Loucy (cell line): ENCODE data around the gene TENT4B.

Source experiments
- H2AFZ ChIP-seq: fragments of 200-600 bp; sonication (generic); 2 replicates; pipeline ENCODE4 v1.6.0; 2016; ENCODE audit warnings: antibody characterized with exemption, mild to moderate bottlenecking, low read length, moderate library complexity
- H3F3A ChIP-seq: fragments of 200-600 bp; 2 replicates; pipeline ENCODE4 v1.6.0; 2016; ENCODE audit warnings: antibody characterized with exemption, low read depth, mild to moderate bottlenecking
- H3K27me3 ChIP-seq: fragments of 200-600 bp; sonication (generic); 2 replicates; pipeline ENCODE4 v1.6.1; 2014; ENCODE audit warnings: low read length, mild to moderate bottlenecking; ENCODE audit not compliant: insufficient read depth, poor library complexity, severe bottlenecking
- H3K36me3 ChIP-seq: fragments of 200-600 bp; sonication (generic); 2 replicates; pipeline ENCODE4 v1.6.1; 2016; ENCODE audit warnings: low read length; ENCODE audit not compliant: insufficient read depth
- H3K4me1 ChIP-seq: fragments of 200-600 bp; sonication (generic); 2 replicates; pipeline ENCODE4 v1.5.1; 2014; ENCODE audit warnings: low read length, mild to moderate bottlenecking; ENCODE audit not compliant: insufficient read depth, poor library complexity, severe bottlenecking
- H3K4me2 ChIP-seq: fragments of 200-600 bp; sonication (generic); 2 replicates; pipeline ENCODE4 v1.6.0; 2014; ENCODE audit warnings: antibody characterized with exemption, low read length, low read depth, mild to moderate bottlenecking; ENCODE audit not compliant: poor library complexity, severe bottlenecking
- H3K4me3 ChIP-seq: fragments of 200-600 bp; sonication (generic); 2 replicates; pipeline ENCODE4 v1.5.1; 2014; ENCODE audit warnings: low read length, mild to moderate bottlenecking, mixed read lengths; ENCODE audit not compliant: poor library complexity, severe bottlenecking
- H3K79me2 ChIP-seq: fragments of 200-600 bp; sonication (generic); 2 replicates; pipeline ENCODE4 v1.6.1; 2014; ENCODE audit warnings: low read length; ENCODE audit not compliant: insufficient read depth
- H3K9ac ChIP-seq: fragments of 200-600 bp; sonication (generic); 2 replicates; pipeline ENCODE4 v1.6.0; 2014; ENCODE audit warnings: mild to moderate bottlenecking, low read depth, low read length, moderate library complexity; ENCODE audit not compliant: poor library complexity, severe bottlenecking
- H3K9me2 ChIP-seq: fragments of 200-600 bp; sonication (generic); replicated peaks from 2 replicates; pipeline ENCODE4 v1.6.1; 2016; ENCODE audit warnings: low read depth, low read length, mixed read lengths
- H3K9me3 ChIP-seq: fragments of 200-600 bp; sonication (generic); 2 replicates; pipeline ENCODE4 v1.6.1; 2014; ENCODE audit warnings: mild to moderate bottlenecking, antibody characterized with exemption, low read length, low read depth; ENCODE audit not compliant: insufficient read depth
- H4K20me1 ChIP-seq: fragments of 200-600 bp; sonication (generic); 2 replicates; pipeline ENCODE4 v1.6.0; 2014; ENCODE audit warnings: antibody characterized with exemption, low read length, mild to moderate bottlenecking; ENCODE audit not compliant: insufficient read depth, poor library complexity, severe bottlenecking
- CTCF ChIP-seq: fragments of 200-600 bp; sonication (generic); conservative IDR thresholded peaks from 2 replicates; pipeline ENCODE4 v1.5.1; 2014; ENCODE audit warnings: mild to moderate bottlenecking, antibody characterized with exemption, low read length
- EZH2phosphoT487 ChIP-seq: fragments of 200-600 bp; IDR thresholded peaks from 2 replicates; pipeline ENCODE4 v1.6.1; 2018; ENCODE audit warnings: antibody characterized with exemption, mild to moderate bottlenecking, moderate library complexity, borderline replicate concordance

The TENT4B gene

GRCh38 chr16:50259334-50260205 is 106.5 kb downstream of the TENT4B start:
- Histone ChIP-seq H3K9ac (no peak overlapping the region), H2AFZ (no peak overlapping the region), H3K4me2 (no peak overlapping the region), H3K9me2 (no peaks in the 10 kb centered on the region), H3K27me3 (no peaks in the 10 kb centered on the region), H3K4me1 (peaks cover 11% of the 10 kb centered on the region), H3K4me3 (no peak overlapping the region), H3K79me2 (no peaks in the 10 kb centered on the region), H3F3A (no peaks in the 10 kb centered on the region; the same call in 1 of the 2 replicates), H4K20me1 (no peaks in the 10 kb centered on the region), H3K36me3 (no peaks in the 10 kb centered on the region), H3K9me3 (no peaks in the 10 kb centered on the region)
- no peak for TF ChIP-seq CTCF
- TF ChIP-seq EZH2phosphoT487 = no peak

DNA sequence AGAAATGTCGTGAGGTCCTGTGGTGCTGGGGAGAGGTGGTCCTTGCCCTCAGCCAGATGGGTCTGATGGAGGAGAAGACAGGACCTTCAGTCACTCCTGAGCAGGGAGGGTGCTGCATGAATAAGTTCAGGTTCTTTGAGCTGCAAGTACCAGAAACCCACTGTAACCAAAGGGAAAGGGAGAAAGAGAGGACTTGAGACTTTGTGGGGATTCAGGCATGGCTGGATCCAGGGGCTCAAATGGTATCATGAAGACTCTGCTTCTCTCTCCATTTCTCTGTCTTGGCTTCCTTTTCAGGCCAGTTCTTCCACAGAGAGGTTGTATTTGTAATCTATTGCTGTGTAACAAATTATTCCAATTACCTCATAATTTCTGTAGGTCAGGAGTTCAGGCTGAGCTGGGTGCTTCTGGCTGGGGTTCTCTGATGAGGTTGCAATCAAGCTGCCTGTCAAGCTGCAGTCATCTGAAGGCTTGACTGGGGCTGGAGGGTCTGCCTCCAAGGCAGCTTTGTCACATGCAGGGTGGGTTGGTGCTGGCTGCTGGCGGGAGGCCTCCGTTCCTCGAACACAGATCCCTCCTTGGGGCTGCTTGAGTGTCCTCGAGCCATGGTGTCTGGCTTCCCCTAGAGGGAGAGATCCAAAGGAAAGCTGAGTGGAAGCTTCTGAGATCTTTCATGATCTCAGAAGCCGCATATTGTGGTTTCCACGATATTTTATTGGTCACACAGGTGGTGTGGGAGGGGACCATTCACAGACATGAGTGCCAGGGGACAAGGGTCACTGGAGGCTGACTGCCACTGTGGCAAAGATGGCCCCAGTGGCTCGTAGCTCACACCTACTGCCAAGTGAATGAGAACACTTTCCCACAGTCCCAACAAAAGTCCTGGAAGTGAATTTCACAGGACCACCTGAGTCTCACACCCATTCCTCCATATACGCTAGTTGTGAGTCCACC is 107.4 kb downstream of the TENT4B start:
- no peak overlapping the region for H2AFZ ChIP-seq
- no peak overlapping the region for H3K4me3 ChIP-seq
- no peaks in the 10 kb centered on the region for H3K79me2 ChIP-seq
- H3K4me2 ChIP-seq = no peak overlapping the region
- H3F3A ChIP-seq = no peaks in the 10 kb centered on the region; the same call in 1 of the 2 replicates
- H3K27me3 ChIP-seq = no peaks in the 10 kb centered on the region
- no peak overlapping the region for H3K9ac ChIP-seq
- TF ChIP-seq EZH2phosphoT487 = no peak
- TF ChIP-seq CTCF = no peak
- H3K36me3 ChIP-seq = no peaks in the 10 kb centered on the region
- no peaks in the 10 kb centered on the region for H4K20me1 ChIP-seq
- H3K9me3 ChIP-seq = no peaks in the 10 kb centered on the region
- H3K4me1 ChIP-seq = peaks cover 19% of the 10 kb centered on the region
- H3K9me2 ChIP-seq = no peaks in the 10 kb centered on the region

DNA sequence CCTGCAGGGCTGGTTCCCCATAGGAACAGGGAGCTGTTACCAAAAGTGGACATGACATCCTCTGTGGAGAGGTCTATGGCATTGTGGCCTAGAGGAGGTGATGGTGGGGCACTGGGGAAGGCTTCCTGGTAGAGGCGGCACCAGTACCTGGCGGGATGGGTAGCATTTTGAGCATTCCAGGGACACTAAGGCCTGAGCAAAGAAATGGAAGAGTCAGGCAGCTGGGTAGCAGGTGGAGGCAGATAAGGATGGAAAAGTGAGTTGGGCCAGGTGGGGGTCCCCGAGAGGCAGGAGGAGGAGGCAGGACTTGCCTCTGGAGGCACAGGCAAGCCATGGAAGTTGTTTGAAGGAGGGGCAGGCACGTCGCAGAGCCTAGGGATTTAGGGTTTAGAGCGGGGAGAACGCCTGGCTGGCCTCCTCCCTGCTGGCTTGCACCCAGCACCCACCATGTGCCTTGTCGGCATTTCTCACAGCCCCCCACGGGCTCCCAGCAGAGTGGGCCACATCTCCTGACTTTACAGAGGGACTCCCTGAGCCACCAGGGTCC is 108.1 kb downstream of the TENT4B start:
- H3K27me3 ChIP-seq = no peaks in the 10 kb centered on the region
- no peak overlapping the region for H3K4me2 ChIP-seq
- peaks cover 26% of the 10 kb centered on the region for H3K4me1 ChIP-seq

More for the DNA sequence above, 108.1 kb downstream of the TENT4B start:
- Histone ChIP-seq H3K9me2 (no peaks in the 10 kb centered on the region), H2AFZ (no peak overlapping the region), H3K9ac (no peak overlapping the region), H3F3A (no peaks in the 10 kb centered on the region; the same call in 1 of the 2 replicates), H3K9me3 (no peaks in the 10 kb centered on the region), H3K79me2 (no peaks in the 10 kb centered on the region), H3K4me3 (no peak overlapping the region), H4K20me1 (no peaks in the 10 kb centered on the region), H3K36me3 (no peaks in the 10 kb centered on the region)
- no peak for TF ChIP-seq EZH2phosphoT487
- TF ChIP-seq CTCF = no peak
